GM19043 (cell line): ENCODE data around the gene CDH2.

Source experiments
- ATAC-seq: cut with Tn5 transposase; IDR thresholded peaks from one replicate; pipeline ENCODE4 v1.9.1; 2021; ENCODE audit warnings: low read depth; ENCODE audit not compliant: unreplicated experiment

Gene CDH2

DNA sequence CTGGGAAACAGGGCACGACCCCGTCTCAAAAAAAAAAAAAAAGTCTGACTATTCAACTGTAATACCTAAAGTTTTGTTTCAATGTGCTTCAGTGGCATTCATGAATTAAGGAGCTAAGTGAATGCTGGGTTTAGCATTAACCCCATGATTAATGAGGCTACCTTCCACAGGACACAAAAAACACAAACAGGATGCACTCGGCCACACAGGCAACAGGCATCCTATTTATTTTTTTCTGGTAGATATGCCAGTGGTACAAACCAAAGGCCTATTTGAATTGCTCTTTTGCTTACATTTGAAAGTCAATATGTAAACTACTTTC lies 48.3 kb downstream of the CDH2 start:
- ATAC-seq, result no peak

DNA sequence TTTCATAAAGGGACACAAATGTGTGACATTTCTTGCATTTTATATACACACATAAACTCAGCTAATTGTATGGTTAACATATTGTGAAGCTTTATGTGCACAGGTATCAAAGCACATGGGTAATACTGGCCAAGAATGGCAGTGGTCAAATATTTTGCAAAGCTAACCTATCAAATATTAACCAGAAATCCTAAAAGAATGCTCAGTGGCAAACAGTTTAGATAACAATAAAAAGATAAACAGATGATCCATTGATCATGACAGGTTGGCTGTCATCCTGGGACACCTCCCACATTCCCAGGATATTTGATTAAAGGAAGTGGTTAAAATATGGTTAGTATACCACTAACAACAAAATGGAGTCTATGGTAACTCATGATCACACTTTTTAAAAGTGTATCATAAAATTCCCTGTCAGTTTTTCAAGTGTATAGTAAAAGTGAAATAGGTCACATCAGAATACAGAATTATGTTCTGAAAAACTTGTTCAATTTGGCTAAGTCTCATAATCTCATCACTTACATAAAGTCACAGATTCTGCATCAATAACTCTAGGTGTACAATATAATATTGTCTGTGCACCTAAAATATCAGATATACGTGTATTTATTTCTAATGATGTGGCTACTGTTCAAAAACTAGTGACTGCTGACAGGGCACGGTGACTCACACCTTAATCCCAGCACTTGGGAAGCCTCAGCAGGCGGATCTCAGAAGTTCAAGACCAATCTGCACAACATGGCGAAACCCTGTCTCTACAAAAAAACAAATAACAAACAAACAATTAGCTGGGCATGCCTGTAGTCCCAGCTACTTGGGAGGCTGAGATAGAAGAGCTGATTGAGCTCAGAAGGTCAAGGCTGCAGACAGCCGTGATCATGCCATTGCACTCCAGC lies 48.9 kb downstream of the CDH2 start:
- no peak for ATAC-seq

DNA sequence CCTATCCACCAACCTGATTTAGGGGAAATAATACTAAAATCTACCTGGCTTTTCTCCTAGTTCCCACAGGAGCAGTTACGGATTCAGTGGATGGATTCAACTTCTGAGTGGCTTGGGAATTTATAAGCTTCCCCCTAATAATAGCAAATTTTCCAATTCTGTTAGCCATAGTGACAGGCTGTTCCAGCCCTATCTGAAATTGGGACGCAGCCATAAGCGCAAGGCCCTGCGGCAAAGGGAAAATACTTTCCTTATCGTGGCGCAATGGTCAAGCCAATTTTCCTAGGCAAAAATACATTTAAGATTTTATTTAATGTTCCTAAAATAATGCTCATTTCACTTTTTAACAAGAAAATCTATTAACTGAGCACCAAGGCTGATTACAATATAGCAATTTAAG lies 49.7 kb downstream of the CDH2 start:
- ATAC-seq, result no peak

DNA sequence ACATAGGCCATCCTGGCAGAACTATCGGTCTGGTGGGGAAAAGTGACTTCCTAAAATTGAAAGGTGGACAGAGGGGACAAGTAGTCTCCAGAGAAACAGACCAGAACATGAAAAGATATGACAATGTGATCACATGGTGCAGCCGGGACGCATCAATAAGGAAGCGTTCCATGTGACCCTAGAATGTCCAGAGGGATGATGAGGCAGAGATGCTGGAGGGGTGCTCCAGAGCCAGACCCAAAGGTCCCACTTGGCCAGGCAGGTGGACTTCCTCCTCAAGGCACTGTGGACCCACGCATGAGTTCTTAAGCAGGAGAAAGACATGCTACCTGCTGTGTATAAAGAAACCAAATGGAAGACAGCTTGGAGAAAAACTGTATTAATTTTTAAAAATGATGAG lies 50.2 kb downstream of the CDH2 start:
- no peak for ATAC-seq

DNA sequence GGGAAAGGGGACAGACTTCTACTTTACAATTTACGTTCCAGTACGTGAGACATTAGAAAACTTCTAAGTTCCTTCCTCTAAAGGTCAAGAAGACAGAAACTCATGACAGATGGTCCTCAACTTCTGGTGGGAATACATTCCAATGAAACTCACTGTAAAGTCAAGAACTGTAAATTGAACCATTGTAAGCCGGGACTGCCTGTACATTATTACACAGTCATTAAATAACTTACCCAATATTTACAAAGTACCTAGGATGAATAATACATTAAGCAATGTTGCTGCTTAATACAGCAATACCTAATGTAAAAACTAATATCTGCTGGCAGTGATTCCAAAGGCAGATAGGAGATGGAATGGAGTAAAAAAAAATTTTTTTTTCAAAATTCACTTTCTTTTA lies 51.9 kb downstream of the CDH2 start:
- ATAC-seq, result no peak

DNA sequence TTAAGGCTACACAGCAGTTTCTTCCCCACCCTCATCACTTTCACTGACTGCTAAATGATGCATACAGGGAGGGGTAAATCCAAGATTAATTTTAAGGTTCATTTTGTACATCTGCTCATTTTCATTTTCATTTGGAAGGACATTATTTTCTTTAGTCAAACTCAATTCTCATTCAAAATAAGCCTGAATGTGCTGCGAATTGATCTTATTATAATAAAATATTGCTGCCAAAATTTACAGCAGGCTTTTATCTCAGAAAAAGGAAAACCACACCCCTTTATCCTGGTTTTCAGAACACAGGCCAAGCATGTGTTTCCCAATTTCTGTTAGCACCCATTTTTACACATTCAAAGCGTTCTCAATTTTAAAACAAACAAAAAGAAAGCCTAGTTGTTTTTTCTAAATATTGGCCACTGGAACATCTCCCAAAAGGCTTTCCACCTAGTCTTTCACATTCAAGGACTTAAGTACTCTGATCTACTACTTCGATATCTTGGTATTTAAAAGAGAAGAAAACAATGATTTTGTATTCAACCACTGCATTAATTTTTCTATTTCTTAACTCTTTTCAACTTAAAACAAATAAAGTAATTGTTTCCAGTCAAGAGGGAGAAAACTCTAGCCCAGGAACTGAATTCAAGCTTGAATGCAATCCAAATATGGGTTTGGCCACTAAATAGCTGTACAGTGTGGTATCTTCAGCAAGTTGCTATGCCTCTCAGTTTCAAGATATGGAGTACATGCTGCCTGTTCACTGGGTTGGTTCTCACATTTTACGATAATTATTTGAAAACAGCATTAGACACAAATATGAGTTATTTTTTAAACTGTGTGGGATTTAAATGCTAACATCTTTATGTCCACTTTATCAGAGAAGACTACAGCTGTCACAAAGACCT lies 52.5 kb downstream of the CDH2 start:
- ATAC-seq, result no peak

DNA sequence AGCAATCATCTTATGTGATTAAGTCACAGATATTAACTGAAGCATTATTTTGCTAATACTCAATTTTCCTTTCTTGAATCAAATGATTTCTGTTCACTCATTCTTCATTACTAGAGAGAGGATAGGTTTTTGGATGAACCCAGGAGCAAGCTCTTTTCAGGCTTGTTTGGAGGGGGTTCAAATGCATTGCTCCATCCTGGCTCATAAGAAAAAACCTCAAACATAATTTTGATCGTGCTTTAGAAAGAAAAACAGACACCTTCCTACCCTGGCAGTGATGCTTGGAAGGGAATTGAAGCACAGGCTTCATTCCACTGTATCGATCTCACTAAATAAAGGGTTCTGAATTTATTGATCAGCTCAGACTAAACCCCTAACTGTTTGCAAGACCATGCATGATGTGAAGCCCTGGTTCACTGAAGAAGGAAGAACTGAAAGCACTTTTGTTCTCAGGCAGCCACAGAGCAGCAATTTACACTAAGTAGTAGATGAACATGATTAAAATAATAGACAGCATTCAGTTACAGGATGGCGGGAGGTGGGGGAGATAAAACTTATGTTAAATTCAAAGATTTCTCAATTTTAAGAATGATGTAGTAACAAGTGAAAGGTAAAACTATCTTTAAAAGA lies 53.4 kb downstream of the CDH2 start:
- no peak for ATAC-seq

DNA sequence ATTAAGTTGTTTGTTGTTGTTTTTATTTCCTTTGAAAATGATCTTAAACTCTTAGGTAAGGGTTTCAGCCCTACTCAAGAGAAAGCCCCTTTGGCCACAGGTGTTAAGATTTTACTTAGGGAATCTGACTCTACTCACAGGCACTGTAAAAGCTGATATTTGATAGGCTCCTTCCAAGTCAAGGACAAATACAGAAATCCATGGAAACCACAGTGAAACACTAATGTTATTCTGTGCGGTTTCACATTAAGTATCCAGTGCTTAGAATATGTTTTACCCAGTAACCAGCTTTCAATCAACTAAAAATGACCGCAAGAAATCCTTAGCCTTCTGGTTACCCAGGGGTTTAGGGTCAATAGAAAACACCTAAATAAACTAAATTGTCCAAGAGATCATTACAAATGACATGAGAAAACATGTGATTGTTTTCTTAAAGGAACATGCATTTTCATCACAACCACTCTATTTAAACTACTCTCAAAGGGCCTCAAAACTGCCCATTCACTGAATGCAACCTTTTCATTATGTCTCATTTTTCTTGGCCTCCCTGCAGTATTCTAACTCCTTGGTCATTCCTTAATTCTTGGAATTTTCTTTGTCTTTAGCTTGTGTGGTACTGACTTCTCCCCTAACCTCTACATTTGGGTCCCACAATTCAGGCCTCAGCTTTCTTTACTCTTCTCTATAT lies 56.0 kb downstream of the CDH2 start:
- no peak for ATAC-seq

DNA sequence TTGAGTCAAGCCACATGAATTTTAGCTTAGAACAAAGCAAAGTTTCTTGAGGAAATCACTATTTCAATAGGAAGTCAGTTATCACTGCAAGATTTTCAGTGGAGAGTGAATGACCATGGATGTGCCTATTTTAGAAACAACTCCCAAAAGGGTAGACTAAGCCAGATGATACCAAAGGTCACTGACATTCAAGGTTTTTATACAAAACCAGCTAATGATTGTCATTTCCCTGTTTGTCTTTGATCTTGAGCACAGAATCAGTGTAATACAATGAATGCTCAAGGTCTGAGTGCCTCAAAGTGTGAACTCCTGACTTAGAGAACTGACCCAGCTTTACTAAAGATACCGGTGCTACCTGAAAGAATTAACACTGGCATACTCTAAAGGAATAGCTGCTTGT lies 60.5 kb downstream of the CDH2 start:
- ATAC-seq, result no peak

DNA sequence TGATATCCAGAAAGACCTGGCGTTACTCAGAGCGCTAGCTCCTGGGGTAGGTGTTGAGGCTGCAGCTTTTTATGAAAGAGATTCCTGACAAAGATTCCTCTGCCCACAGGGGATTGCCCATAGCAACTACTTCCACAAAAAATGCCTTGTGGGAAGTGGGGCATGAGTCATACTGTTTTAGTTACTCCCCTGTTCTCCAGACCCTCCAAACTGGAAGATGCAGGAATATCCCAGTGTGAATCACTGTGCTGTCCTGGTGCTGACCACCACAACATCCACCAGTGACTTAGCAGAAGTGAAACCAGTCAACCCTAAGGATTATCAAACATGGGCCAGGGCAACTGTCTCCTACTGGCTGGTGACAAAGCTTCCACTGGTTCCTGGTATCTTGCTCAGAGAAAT lies 61.8 kb downstream of the CDH2 start:
- ATAC-seq, result no peak

DNA sequence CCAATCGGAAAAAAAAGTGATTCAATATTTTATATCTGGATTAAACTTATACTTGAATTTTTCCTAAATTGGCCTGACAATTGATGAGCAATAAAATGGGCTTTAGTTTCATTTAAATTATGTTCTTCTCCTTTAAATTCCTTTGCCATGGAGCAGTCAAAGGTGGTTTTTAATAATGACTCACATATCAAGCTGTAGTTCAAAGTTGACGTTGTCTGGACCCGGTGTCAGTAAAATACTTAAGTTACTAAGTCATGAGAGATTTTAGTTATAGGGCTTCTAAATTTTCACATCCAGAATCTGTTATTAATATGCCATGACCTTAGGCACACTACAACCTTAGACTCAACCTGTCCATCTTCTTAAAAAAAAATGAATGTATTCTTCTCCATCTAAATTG lies 62.5 kb downstream of the CDH2 start:
- no peak for ATAC-seq

DNA sequence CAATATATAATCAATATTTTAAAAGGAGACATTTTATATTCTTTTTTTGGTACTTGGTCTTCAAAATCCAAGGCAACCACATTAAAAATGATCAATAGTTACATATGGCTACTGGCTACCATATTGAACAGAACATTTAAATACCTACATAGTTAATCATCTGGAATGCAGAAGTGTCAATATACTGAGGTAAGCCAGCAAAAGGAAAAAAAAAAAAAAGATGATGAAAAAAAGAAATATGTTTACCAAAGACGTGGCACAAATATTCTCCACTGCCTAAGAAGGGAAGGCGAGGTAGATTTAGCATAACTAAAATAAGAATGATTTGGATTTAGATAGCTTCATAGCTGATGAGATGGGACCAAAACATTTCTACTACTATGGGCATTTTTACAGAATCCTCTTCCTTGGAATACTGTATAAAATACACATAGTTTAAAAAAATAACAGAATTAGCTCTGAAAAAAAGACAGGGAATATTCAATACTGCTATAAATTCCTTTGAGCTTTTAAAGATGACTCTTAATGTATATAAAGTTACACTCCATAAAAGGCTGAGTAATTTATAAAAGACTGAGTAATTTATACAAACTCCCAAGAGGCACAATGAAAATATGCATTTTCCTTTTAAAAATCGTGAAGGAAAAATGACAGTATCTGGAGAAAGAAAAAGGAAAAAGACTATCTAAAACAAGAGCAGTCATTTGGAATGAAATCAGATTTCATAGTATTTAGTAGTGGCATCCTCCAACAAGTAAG lies 63.5 kb downstream of the CDH2 start:
- ATAC-seq, result no peak

DNA sequence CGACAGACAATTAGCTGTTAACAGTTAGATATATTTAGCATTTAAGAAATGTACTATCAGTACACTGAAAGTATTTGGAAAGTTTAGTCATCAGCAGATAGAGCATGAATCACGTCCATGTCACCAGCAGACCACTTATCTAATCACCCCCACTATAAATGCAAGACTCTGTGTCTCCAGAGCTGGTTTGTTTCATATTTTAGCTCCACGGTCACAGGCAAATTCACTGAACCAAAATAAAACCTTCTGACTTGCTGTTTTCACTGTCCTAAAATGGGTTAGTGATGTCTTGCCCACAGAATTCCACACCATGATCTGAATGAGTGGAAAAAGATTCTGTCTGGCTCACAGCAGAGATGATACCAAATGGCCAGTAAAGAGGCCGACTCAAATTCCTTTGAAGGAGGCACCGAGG lies 64.9 kb downstream of the CDH2 start:
- ATAC-seq, result no peak

DNA sequence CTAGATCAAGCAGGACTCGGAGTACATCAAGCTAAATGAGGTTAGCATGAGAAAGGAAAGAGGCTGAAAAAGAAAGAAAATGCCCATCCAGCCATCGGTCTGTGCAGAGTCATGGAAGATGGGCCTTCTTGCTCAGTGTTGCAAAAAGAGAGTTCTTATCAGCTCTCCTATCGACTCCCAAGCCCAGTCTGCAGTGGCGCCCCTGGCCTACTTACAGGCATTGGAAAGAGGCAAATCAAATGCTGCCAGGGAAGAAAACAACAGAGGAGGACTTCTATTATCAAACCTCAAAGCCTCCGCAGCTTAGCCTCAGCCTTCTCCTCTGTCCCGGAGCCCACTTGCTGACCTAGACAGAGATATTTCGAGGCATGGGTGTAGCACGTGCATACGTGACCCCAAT lies 66.0 kb downstream of the CDH2 start:
- no peak for ATAC-seq

DNA sequence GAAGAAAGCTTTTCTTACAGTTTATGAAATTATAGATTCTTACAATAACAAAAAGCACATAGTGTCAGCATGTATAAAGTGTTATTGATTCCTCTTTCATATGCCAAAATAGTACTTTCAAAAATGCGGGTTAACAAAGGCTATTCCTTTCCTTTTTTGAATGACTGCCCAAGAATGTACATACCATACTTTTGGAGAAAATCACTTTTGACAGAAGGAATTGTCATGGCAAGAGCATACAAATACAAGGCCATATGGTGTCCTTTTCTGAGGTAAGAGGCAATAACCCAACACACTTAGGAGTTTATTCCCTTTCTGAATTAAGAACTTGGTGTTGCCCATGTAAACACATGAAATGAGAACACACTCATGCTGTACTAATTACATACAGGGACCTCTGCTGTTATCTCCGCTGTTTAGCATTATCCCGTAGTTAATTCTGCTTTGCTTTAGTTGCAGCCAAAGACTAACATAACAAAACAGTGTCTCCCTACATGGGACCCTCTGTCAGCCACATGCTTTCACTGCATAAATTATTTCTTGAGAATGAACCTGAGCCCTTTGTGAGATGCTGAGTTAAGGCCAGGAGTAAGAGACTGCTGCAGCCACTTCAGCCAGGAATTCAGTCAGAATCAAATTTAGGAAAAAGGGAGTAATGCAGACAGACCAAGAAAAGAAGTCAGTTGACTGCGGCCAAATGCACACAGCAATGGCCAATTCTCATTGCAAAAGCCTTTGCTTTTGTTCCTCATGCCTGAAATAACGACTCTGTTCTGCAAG lies 67.0 kb downstream of the CDH2 start:
- no peak for ATAC-seq

DNA sequence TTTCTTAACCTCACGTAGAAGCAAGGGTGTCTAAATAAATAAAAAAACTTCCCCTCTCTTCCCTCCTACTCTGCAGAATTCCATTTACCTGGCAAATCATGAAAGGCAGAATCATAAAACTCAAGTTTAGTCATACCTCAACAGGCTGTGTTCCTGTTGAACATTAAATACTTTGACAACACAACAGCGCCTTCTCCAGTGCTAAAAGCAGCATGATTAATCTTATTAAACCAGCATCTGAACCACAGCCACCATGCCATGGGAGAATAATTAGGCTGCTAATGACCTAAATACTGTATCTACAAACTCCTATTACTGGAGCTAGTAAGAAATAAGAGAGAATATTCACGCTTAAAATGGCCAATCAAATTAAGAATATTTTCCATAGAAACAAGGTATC lies 68.1 kb downstream of the CDH2 start:
- no peak for ATAC-seq

DNA sequence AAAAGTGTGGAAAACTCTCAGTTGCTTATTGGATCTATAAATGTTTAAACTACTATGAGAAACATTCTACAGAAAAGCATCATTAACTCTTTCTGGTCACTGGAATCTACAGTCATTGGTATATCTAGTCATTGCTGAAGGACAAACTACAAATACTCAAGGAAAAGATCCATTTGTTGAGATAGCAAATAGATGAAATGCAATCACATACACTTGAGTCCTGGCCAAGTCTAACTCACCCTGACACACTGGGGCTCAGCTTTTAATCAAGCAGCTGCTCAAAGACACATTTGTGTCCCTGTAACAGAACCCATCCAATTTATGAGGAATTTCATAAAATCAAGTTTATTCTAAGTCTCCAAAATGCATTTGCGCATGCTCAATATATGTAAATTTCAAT lies 68.7 kb downstream of the CDH2 start:
- no peak for ATAC-seq

DNA sequence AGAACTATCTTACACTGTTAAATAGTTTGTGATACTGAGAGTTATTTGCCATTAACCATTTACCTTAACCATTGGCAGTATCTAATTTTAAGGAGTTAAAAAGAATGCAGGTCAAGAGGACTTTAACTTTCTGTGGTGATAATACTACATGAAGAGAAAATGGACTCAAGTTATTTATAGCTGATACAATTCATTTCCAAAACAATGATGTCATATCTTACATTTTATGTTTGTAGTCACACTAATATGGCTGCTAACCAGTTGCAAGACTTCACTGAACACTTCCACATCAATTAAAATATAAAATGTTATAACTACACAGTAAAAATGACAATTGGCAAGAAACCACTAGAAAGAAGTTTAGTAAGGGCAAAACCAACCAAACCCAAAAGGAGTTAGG lies 77.7 kb downstream of the CDH2 start:
- ATAC-seq, result no peak

DNA sequence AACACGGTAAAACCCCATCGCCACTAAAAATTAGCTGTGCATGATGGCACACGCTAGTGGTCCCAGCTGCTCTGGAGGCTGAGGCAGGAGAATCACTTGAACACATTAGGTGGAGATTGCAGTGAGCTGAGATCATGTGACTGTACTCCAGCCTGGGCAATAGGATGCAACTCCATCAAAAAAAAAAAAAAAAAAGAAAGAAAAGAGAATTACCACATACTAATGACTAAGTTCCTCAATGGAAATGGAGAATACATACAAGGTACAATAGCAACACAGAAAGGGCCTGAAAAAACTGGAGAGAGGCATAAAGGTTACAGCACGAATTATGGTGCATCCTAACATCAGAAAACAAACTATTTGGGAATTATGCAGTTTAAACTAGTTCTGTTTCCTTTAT lies 81.3 kb downstream of the CDH2 start:
- ATAC-seq, result no peak
